HG02798 (cell line): Measurements from ENCODE around the gene ALG3.

Experiments
- ATAC-seq: cut with Tn5 transposase; IDR thresholded peaks from one replicate; pipeline ENCODE4 v1.9.1; 2021; ENCODE audit warnings: mild to moderate bottlenecking; ENCODE audit not compliant: unreplicated experiment, poor library complexity

ALG3 gene

GRCh38 chr3:184236636-184237035 lies 12.1 kb downstream of the ALG3 start:
- ATAC-seq: no peak

GRCh38 chr3:184236033-184236410 lies 12.7 kb downstream of the ALG3 start:
- ATAC-seq: no peak

DNA sequence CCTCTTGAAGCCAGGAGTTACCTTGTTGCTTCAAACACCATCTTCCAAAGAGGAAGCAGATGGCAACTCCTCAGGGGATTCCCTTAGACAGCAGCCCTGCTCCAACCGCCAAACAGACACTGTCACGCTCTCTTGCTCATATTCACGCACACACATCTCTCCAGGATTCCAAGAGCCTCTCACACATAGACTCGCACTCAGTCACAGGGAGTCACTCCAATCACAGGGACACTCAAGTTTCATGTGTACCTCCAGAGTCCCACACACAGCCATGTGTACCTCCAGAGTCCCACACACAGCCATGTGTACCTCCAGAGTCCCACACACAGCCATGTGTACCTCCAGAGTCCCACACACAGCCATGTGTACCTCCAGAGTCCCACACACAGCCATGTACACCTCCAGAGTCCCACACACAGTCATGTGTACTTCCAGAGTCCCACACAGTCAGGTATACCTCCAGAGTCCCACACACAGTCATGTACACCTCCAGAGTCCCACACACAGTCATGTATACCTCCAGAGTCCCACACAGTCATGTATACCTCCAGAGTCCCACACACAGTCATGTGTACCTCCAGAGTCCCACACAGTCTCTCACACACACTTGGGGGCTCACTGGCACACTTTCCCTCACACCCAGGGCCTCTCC lies 13.3 kb downstream of the ALG3 start:
- no peak for ATAC-seq

- no peak for ATAC-seq
Observed at GRCh38 chr3:184234671-184235380, 13.9 kb downstream of the ALG3 start.

DNA sequence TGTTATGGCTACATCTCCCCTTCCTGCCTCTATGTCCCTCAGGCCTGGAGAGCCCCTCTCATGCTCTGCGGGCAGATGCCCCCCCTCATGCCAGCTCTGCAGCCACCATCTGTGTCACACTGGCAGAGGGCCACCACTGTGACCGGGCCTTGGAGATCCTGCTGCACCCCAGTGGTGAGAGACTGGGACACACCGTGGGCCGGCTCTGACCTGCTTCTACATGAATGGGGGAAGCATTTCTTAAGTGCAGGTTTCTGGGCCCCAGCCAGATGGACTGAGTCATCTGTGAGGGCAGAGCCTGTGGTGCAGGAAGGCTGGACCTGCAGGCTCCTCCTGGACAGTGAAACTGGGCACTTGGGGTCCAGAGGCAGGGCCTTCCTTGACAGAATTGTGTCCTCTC lies 14.5 kb downstream of the ALG3 start:
- no peak for ATAC-seq

DNA sequence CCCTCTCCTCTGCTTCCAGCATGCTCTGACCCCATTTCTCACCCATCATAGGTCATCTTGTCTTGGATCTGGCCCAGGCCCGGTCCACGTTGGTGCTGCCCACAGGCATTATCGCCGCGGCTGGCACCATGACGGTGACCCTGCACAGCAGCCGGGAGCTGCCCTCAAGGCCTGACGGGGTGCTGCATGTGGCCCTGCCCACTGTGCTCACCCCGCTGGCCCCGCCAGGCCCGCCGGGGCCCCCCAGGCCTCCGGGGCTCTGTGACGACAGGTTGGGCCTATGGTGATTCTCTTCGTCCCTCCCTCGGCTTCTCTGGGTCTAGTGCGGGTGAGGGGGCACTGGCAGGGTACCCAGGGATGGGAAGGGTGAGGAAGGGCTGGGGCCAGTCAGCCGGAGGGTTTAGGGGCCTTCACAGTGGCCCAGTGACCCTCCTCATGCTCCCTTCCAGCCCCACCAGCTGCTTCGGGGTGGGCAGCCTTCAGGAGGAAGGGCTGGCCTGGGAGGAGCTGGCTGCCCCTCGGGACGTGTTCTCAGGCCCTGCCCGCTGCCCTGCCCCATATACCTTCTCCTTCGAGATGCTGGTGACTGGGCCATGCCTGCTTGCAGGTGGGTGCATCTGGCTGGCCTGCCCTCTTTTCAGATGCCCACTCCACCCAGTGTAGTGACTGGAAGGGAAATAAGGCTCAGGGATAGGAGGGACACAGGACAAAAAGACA lies 15.5 kb downstream of the ALG3 start:
- no peak for ATAC-seq

- ATAC-seq: no peak
Observed at GRCh38 chr3:184231671-184232070, 17.1 kb downstream of the ALG3 start.

DNA sequence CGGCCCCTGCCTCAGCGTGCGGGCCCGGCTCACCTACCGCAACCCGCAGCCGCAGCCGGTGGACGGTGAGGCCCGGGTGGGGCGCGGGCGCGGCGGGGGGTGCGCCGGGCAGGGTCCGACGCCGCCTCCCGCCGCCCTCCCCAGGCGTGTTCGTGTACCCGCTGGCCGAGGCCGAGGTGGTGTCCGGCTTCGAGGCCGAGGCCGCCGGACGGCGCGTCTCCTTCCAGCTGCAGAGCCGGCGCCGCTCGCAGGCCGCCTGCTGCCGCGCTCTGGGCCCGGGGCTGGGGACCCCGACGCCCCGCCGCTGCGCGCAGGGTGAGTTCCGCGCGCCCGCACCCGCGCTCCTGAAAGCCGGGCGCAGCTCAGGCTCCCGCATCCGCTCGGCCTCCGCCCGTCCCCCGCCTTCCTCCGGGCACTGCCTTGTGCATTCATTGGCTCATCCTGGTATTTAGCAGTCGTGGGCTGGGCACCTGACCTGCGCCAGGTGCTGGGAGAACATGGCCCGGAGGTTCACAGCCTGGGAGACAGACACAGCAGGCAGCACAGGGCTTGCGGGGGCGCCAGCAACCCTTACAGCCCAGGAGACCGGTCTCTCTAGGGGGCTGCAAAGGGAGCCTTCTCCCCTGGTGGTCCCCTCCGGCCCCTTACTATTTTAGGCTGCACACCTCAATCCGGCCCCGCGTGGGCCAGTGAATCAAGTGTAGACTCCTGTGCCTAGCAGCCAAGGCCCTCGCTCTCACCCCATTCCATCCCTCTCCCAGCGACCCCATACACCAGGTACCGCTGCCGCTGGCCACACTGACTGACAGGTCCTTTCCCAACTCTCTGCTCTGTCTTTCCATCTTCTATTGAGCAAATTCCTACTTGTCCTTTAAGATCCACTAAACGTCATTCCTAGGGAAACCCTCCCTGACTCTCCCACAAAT lies 17.9 kb downstream of the ALG3 start:
- ATAC-seq: no peak

DNA sequence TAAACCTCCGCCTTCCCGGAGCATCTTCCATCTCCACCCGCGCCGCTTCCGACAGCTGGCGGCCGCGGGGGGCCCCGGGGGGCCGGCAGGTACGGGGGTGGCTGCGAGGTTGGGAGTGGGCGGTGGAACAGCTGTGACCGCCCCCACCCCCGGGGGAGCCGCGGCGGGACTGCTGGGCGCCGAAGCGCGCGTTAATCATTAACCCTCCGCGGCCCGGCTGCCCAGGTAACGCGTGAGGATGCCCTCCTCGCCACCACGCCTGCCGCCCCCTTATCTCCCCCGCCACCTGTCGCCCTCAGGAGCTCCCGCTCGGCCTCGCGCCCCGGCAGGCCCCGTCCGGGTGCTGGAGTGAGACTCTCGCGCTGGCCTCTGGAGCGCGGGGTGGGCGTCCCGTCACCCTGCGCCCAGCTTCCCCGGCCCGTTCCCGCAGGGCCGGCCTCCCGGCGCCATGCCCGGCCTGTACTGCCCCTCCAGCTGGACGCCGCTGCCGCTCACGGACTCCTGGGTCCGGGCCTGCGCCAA lies 18.6 kb downstream of the ALG3 start:
- no peak for ATAC-seq

GRCh38 chr3:184229394-184230080 lies 19.2 kb downstream of the ALG3 start, which contains the start of gene VWA5B2:
TSS of gene VWA5B2 (plus strand) at chr3:184229585. CDS start at chr3:184230529, 944 bp downstream.
- peak; percentile 89 for ATAC-seq

DNA sequence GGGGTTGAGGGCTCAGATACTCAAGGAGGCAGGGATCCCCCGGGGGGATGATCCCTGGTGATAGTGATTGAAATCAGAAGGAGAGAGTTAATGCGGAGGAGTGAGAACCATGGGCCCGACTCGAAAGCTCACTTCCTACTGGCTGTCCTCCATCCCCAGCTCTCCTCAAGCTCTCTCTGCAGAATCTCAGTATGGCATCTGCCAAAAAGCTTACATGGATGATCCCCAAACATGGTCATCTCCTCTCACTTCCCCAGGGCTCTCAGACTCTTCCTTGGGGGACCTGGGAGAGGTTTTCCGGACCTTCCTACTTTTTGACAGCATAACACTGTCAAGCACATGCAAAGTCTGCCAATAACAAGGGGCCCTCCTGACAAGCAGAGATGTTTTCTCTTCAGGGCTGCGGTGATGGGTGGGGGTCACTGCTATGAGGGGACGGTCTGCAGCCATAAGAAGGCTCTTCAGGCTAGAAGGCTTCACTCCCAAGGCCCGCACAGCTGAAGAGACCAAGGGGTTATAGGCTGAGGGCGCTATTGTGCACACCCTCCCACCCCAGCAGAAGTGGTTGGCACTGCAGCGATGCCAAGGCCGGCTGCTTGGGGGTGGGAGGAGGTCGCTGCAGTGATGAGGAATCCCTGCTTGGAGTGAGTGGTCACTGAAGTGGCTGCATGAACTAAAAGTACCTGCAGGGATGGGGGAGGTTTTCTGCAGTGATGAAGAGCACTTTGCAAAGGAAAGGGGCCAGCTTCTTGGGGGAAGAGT lies 20.2 kb downstream of the ALG3 start:
- ATAC-seq: no peak

DNA sequence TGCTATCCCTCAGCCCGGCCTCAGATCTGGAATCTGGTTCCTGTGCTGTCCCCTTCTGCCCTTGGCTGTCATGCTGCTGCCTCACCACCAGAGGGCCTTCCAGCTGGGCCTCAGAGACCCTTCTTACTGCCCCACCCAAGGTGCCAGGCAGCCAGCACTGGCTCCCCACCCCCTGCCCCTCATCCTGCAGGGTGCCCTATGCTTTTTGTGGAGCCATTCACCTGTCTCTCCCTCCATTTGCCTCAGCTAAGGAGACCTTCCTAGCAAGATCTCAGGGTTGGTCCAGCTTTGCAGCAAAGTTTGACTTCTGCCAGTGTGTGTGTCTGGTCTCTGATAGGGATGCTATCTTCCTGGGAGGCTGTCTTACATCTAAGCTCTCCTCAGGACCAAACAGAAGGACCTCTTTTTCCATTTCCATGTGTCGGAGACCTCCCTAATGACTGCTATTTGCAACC lies 21.3 kb downstream of the ALG3 start:
- no peak for ATAC-seq

DNA sequence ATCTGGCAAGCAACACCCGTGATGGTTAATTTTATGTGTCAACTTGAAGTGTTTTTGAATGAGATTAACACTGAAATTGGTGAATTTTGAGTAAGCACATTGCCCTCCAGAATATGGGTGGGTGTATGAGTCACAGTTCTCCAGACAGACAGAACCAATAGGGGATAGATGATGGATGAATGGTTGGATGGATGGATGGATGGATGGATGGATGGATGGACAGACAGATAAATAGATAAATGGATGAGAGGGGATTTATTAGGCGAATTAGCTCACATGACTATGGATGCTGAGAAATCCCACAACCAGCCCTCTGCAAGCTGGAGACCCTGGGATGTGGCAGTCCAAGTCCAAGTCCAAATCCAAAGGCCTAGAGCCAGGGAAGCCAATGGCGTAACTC lies 24.8 kb downstream of the ALG3 start:
- no peak for ATAC-seq

GRCh38 chr3:184222521-184222920 lies 26.2 kb downstream of the ALG3 start:
- no peak for ATAC-seq

- no peak for ATAC-seq
Observed at GRCh38 chr3:184218814-184219213, 29.9 kb downstream of the ALG3 start.

GRCh38 chr3:184211718-184212117 lies 37.0 kb downstream of the ALG3 start:
- no peak for ATAC-seq

DNA sequence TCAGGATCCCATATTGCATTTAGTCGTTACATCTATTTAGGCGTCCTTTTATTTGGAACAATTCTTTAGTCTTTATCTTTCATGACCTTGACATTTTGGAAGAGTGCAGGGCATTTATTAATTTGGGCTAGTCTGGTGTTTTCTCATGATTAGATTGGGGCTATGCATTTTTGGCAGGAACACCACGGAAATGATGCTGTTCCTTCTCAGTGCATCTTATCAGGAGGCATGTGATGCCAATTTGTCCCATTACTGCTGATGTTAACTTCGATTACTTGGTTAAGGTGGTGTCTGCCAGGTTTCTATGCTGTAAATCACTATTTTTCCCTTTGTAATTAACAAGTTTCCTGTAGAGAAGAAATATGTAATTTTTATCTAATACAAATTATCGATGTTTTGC lies 37.5 kb downstream of the ALG3 start:
- ATAC-seq: no peak

- no peak for ATAC-seq
Observed at GRCh38 chr3:184209146-184209923, 39.4 kb downstream of the ALG3 start.
